Measurements from ENCODE around the gene NBPF14.
A peak's percentile ranks its signal among the peaks of the same experiment; 100 is the strongest.
"Not testable (repeated sequence)": the region's sequence is repeated elsewhere in the genome, so short reads cannot be mapped to it uniquely, and the experiment has no call there.

The NBPF14 gene

GRCh38 chr1:148595911-148596310, at the start of gene NBPF14:
TSS of gene NBPF14 (minus strand) at chr1:148596011. CDS start at chr1:148595717, 294 bp downstream.
- not testable (repeated sequence) for H3K9ac ChIP-seq (ENCODE audit: low read length); H3K4me3 ChIP-seq (ENCODE audit: low read depth, low read length); H3K36me3 ChIP-seq (ENCODE audit: control insufficient read depth, insufficient read depth, low read length); H3K4me1 ChIP-seq (ENCODE audit: control insufficient read depth, insufficient read depth, low read length); H3K27me3 ChIP-seq (ENCODE audit: control insufficient read depth, insufficient read depth, low read length); H3K27ac ChIP-seq (ENCODE audit: low read depth, low read length); H3K9me3 ChIP-seq (ENCODE audit: control insufficient read depth, insufficient read depth, low read depth, low read length)

- H3K4me3 ChIP-seq (ENCODE audit: low read depth, low read length); H3K27me3 ChIP-seq (ENCODE audit: control insufficient read depth, insufficient read depth, low read length); H3K36me3 ChIP-seq (ENCODE audit: control insufficient read depth, insufficient read depth, low read length); H3K9ac ChIP-seq (ENCODE audit: low read length); H3K27ac ChIP-seq (ENCODE audit: low read depth, low read length); H3K9me3 ChIP-seq (ENCODE audit: control insufficient read depth, insufficient read depth, low read depth, low read length); H3K4me1 ChIP-seq (ENCODE audit: control insufficient read depth, insufficient read depth, low read length): not testable (repeated sequence)
Observed at GRCh38 chr1:148625451-148625850, 29.6 kb upstream of the NBPF14 start.

DNA sequence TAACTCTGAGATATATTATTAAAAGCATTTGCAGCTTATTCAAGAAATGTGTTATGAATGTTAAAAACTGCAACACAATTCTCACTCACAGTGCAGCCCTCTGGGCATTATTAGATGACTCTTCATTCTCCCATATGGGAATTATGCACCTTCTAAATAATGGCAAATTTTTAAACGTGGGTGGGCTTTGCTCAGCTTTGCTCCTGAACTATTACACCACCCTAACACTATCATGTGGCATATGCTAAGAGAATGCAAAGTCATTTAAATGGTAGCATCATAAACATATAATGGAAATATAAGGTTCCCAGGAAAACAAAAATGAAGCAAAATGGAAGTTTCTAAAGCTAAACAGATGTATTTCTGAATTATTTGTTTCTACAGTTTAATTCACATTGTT, 22.4 kb upstream of the NBPF14 start:
- not testable (repeated sequence) for H3K9ac ChIP-seq (ENCODE audit: low read length); H3K4me3 ChIP-seq (ENCODE audit: low read depth, low read length); H3K9me3 ChIP-seq (ENCODE audit: control insufficient read depth, insufficient read depth, low read depth, low read length); H3K36me3 ChIP-seq (ENCODE audit: control insufficient read depth, insufficient read depth, low read length); H3K4me1 ChIP-seq (ENCODE audit: control insufficient read depth, insufficient read depth, low read length); H3K27ac ChIP-seq (ENCODE audit: low read depth, low read length); H3K27me3 ChIP-seq (ENCODE audit: control insufficient read depth, insufficient read depth, low read length)

DNA sequence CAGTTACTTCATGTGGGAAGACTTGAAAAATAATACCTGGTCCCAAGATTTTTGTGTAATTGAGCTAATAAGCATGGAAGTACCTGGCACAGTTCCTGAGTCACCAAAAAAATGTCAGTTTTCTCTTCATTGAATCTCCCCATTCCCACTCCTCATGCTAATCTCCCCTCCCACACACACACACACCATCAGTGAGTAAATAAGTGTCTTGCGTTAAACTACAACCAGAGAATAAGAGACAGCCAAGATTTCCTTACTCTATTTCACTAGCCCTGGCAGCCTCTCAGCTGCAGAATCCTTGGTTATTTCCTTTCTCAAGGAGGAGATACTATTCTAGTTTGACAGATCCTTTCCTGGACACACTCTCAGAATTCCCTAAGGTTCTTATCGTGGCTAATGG, 9.5 kb upstream of the NBPF14 start:
- not testable (repeated sequence) for H3K4me3 ChIP-seq (ENCODE audit: low read depth, low read length); H3K4me1 ChIP-seq (ENCODE audit: control insufficient read depth, insufficient read depth, low read length); H3K27me3 ChIP-seq (ENCODE audit: control insufficient read depth, insufficient read depth, low read length); H3K27ac ChIP-seq (ENCODE audit: low read depth, low read length); H3K36me3 ChIP-seq (ENCODE audit: control insufficient read depth, insufficient read depth, low read length); H3K9me3 ChIP-seq (ENCODE audit: control insufficient read depth, insufficient read depth, low read depth, low read length); H3K9ac ChIP-seq (ENCODE audit: low read length)

- H3K9ac ChIP-seq (ENCODE audit: low read length); H3K4me1 ChIP-seq (ENCODE audit: control insufficient read depth, insufficient read depth, low read length); H3K4me3 ChIP-seq (ENCODE audit: low read depth, low read length); H3K9me3 ChIP-seq (ENCODE audit: control insufficient read depth, insufficient read depth, low read depth, low read length); H3K27me3 ChIP-seq (ENCODE audit: control insufficient read depth, insufficient read depth, low read length); H3K36me3 ChIP-seq (ENCODE audit: control insufficient read depth, insufficient read depth, low read length); H3K27ac ChIP-seq (ENCODE audit: low read depth, low read length): not testable (repeated sequence)
Observed at GRCh38 chr1:148595360-148595759, 451 bp downstream of the NBPF14 start.

- not testable (repeated sequence) for H3K9ac ChIP-seq (ENCODE audit: low read length); H3K36me3 ChIP-seq (ENCODE audit: control insufficient read depth, insufficient read depth, low read length); H3K27me3 ChIP-seq (ENCODE audit: control insufficient read depth, insufficient read depth, low read length); H3K4me3 ChIP-seq (ENCODE audit: low read depth, low read length); H3K4me1 ChIP-seq (ENCODE audit: control insufficient read depth, insufficient read depth, low read length); H3K27ac ChIP-seq (ENCODE audit: low read depth, low read length); H3K9me3 ChIP-seq (ENCODE audit: control insufficient read depth, insufficient read depth, low read depth, low read length)
Observed at GRCh38 chr1:148591098-148591497, 4.7 kb downstream of the NBPF14 start.

- not testable (repeated sequence) for H3K36me3 ChIP-seq (ENCODE audit: control insufficient read depth, insufficient read depth, low read length); H3K9me3 ChIP-seq (ENCODE audit: control insufficient read depth, insufficient read depth, low read depth, low read length); H3K9ac ChIP-seq (ENCODE audit: low read length); H3K4me3 ChIP-seq (ENCODE audit: low read depth, low read length); H3K27me3 ChIP-seq (ENCODE audit: control insufficient read depth, insufficient read depth, low read length); H3K4me1 ChIP-seq (ENCODE audit: control insufficient read depth, insufficient read depth, low read length); H3K27ac ChIP-seq (ENCODE audit: low read depth, low read length)
Observed at GRCh38 chr1:148532158-148532557, 63.7 kb downstream of the NBPF14 start.

DNA sequence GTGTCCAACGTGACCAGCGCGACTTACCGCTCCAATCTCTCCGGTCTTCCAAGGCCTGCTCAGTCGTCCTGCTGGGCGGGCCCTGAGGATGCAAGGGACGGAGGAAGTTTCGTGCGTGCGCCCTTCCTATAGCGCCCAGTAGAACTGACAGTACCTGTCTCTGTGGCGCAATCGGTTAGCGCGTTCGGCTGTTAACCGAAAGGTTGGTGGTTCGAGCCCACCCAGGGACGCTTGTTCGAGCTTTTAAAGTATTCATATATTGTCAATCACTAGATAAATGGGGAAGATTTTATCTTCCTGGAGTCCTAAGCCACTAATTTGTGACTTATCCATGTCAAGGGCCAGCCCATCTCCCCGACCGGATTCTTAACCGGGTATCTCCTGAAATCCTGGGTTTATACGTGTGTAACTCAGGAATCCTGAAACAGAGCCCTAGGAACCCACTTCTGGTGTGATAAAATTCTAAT, 66.7 kb downstream of the NBPF14 start:
- H3K27me3 ChIP-seq (ENCODE audit: control insufficient read depth, insufficient read depth, low read length); H3K27ac ChIP-seq (ENCODE audit: low read depth, low read length); H3K4me1 ChIP-seq (ENCODE audit: control insufficient read depth, insufficient read depth, low read length); H3K36me3 ChIP-seq (ENCODE audit: control insufficient read depth, insufficient read depth, low read length); H3K9ac ChIP-seq (ENCODE audit: low read length); H3K9me3 ChIP-seq (ENCODE audit: control insufficient read depth, insufficient read depth, low read depth, low read length): not testable (repeated sequence)
- peak overlapping the region; percentile 31 for H3K4me3 ChIP-seq (ENCODE audit: low read depth, low read length)

GRCh38 chr1:148528591-148528990, 67.2 kb downstream of the NBPF14 start:
- not testable (repeated sequence) for H3K9me3 ChIP-seq (ENCODE audit: control insufficient read depth, insufficient read depth, low read depth, low read length); H3K9ac ChIP-seq (ENCODE audit: low read length); H3K27ac ChIP-seq (ENCODE audit: low read depth, low read length); H3K27me3 ChIP-seq (ENCODE audit: control insufficient read depth, insufficient read depth, low read length); H3K4me3 ChIP-seq (ENCODE audit: low read depth, low read length); H3K36me3 ChIP-seq (ENCODE audit: control insufficient read depth, insufficient read depth, low read length); H3K4me1 ChIP-seq (ENCODE audit: control insufficient read depth, insufficient read depth, low read length)

DNA sequence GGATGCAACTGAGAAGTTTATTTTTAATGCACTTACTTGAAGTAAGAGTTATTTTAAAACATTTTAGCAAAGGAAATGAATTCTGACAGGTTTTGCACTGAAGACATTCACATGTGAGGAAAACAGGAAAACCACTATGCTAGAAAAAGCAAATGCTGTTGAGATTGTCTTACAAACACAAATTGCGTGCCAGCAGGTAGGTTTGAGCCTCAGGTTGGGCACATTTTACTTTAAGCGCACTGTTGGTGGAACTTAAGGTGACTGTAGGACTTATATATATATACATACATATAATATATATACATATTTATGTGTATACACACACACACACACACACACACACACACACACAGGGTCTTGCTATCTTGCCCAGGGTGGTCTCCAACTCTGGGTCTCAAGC, 69.2 kb downstream of the NBPF14 start:
- H3K4me3 ChIP-seq (ENCODE audit: low read depth, low read length); H3K4me1 ChIP-seq (ENCODE audit: control insufficient read depth, insufficient read depth, low read length); H3K9me3 ChIP-seq (ENCODE audit: control insufficient read depth, insufficient read depth, low read depth, low read length); H3K36me3 ChIP-seq (ENCODE audit: control insufficient read depth, insufficient read depth, low read length); H3K27ac ChIP-seq (ENCODE audit: low read depth, low read length); H3K9ac ChIP-seq (ENCODE audit: low read length); H3K27me3 ChIP-seq (ENCODE audit: control insufficient read depth, insufficient read depth, low read length): not testable (repeated sequence)

DNA sequence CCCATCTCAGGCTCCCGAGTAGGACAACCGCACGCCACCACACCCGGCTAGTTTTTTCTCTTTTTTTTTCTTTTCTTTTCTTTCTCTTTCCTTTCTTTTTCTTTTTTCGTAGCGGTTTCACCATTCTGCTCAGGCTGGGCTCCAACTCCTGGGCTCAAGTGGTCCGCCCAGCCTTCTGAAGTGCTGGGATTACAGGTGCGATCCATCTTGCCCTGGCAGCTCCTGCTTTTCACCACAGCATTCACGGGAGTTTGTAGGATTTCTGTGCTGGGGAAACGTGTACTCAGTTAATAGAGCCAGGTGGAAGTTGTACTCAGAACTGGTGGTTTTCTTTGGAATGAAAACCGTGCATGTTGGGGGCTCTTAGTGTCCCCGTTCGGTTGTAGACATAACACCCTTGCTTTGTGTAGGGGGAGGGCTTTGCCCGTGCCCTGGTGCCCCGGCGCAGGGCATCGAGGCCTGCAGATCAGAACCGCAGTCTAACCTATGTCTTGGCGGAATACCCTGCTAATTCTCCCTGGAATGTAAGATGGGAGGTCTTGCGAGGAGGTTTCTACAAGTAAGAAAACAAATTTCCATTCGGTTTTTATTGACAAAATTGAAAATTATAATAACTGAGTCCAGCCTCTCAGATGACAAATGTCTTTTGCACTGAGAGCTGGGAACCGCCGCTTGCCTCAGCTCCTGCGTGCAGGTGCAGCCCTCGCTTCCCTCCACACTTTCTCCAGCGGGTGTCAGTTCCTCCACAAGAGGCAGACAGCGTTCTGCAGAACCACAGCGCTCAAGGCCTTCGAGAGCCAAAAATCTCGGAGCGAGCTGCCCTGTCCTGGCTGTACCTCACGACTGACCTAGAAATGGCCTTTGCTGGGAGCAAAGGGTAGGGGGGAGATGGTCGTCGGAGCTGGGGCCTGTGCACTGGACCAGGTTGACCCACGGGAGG, 72.3 kb downstream of the NBPF14 start:
- not testable (repeated sequence) for H3K9me3 ChIP-seq (ENCODE audit: control insufficient read depth, insufficient read depth, low read depth, low read length); H3K4me1 ChIP-seq (ENCODE audit: control insufficient read depth, insufficient read depth, low read length); H3K9ac ChIP-seq (ENCODE audit: low read length); H3K36me3 ChIP-seq (ENCODE audit: control insufficient read depth, insufficient read depth, low read length); H3K27me3 ChIP-seq (ENCODE audit: control insufficient read depth, insufficient read depth, low read length); H3K27ac ChIP-seq (ENCODE audit: low read depth, low read length)
- 0 out of 2 replicates have a peak overlapping the region, but pooled peaks have one; percentile 29 for H3K4me3 ChIP-seq (ENCODE audit: low read depth, low read length)
